Smooth muscle cell (in vitro differentiated cells): ENCODE measurements around the gene S100PBP. TPM values are rescaled to one million over a fixed set of nuclear protein-coding genes. Genes with fewer than 3 reads are reported as not detected.

Source experiments
- DNase-seq: peaks from one replicate; lab custom pipeline; 2025; ENCODE audit not compliant: unreplicated experiment; lab: John Stamatoyannopoulos, UW
- H2AFZ ChIP-seq: fragments of 200-600 bp; sonication (generic); 2 replicates; pipeline ENCODE4 v1.6.0; 2016; ENCODE audit warnings: antibody characterized with exemption, low read depth, mild to moderate bottlenecking
- H3F3A ChIP-seq: fragments of 200-600 bp; sonication (generic); 2 replicates; pipeline ENCODE4 v1.6.0; 2017; ENCODE audit warnings: antibody characterized with exemption, low read depth
- H3K27ac ChIP-seq: fragments of 200-600 bp; sonication (generic); 2 replicates; pipeline ENCODE4 v1.5.1; 2016; ENCODE audit warnings: low read depth, mild to moderate bottlenecking
- H3K27me3 ChIP-seq: fragments of 200-600 bp; sonication (generic); 2 replicates; pipeline ENCODE4 v1.6.1; 2016; ENCODE audit warnings: low read depth, mild to moderate bottlenecking
- H3K36me3 ChIP-seq: fragments of 200-600 bp; sonication (generic); 2 replicates; pipeline ENCODE4 v1.5.1; 2016; ENCODE audit warnings: low read depth
- H3K4me1 ChIP-seq: fragments of 200-600 bp; sonication (generic); 2 replicates; pipeline ENCODE4 v1.5.1; 2016; ENCODE audit warnings: low read depth
- H3K4me2 ChIP-seq: fragments of 200-600 bp; sonication (generic); 2 replicates; pipeline ENCODE4 v1.6.0; 2016; ENCODE audit warnings: mild to moderate bottlenecking
- H3K4me3 ChIP-seq: fragments of 200-600 bp; sonication (generic); 2 replicates; pipeline ENCODE4 v1.5.1; 2016; ENCODE audit warnings: mild to moderate bottlenecking
- H3K79me2 ChIP-seq: fragments of 200-600 bp; sonication (generic); 2 replicates; pipeline ENCODE4 v1.6.0; 2016; ENCODE audit warnings: low read depth, mild to moderate bottlenecking
- H3K9ac ChIP-seq: fragments of 200-600 bp; sonication (generic); 2 replicates; pipeline ENCODE4 v1.6.0; 2016; ENCODE audit warnings: low read depth
- H3K9me3 ChIP-seq: fragments of 200-600 bp; sonication (generic); replicated peaks from 2 replicates; pipeline ENCODE4 v1.5.1; 2016; ENCODE audit warnings: low read depth
- H4K20me1 ChIP-seq: fragments of 200-600 bp; sonication (generic); 2 replicates; pipeline ENCODE4 v1.6.0; 2016; ENCODE audit warnings: low read depth
- CTCF ChIP-seq: fragments of 200-600 bp; sonication (generic); IDR thresholded peaks from 2 replicates; pipeline ENCODE4 v1.5.1; 2017; ENCODE audit warnings: borderline replicate concordance, mild to moderate bottlenecking, antibody characterized with exemption; ENCODE audit not compliant: insufficient read depth, poor library complexity, severe bottlenecking
- WGBS: methylation state at CpG from one replicate; pipeline ENCODE4 v1.1.7; 2016; ENCODE audit warnings: low lambda C conversion rate; 5-methylcytosine and 5-hydroxymethylcytosine counted together
- polyA plus RNA-seq: library from polyadenylated mRNA; unstranded; fragments of >200 nt; fragmentation: Nextera tagmentation; extraction: Ambion mirVana; gene quantifications from 2 replicates; pipeline ENCODE4 v1.2.1, GENCODE V29; 2016
- total RNA-seq: library from RNA; depleted of rRNA; stranded (reverse); fragments of >200 nt; gene quantifications from 2 replicates; pipeline ENCODE4 v1.2.3, GENCODE V29; 2014

Gene S100PBP
- total and polyA plus RNA-seq, 2 experiments from 2014 or later, result 22.1 to 39.1 TPM

GRCh38 chr1:32848354-32849063, 31.1 kb downstream of the S100PBP start:
- no peaks in the 10 kb centered on the region for H3K79me2 ChIP-seq
- DNase-seq, result no peak
- H3K4me1 ChIP-seq, result no peaks in the 10 kb centered on the region
- no peaks in the 10 kb centered on the region for H4K20me1 ChIP-seq
- no peaks in the 10 kb centered on the region for H3K27me3 ChIP-seq
- peaks cover 3% of the 10 kb centered on the region for H3K36me3 ChIP-seq
- H3K4me2 ChIP-seq, result no peak overlapping the region
- no peaks in the 10 kb centered on the region for H3K9me3 ChIP-seq
- no peak for TF ChIP-seq CTCF
- WGBS, result 46% methylated on average over 2 of the region's 2 CpGs
- H3K27ac ChIP-seq, result no peak overlapping the region
- H2AFZ ChIP-seq, result no peak overlapping the region
- no peak overlapping the region for H3K9ac ChIP-seq
- no peaks in the 10 kb centered on the region for H3F3A ChIP-seq
- no peak overlapping the region for H3K4me3 ChIP-seq

GRCh38 chr1:32855861-32856617, 38.6 kb downstream of the S100PBP start:
- Histone ChIP-seq H3K27ac (no peak overlapping the region), H3K36me3 (peaks cover 4% of the 10 kb centered on the region), H3K9me3 (no peaks in the 10 kb centered on the region), H3F3A (no peaks in the 10 kb centered on the region), H2AFZ (no peak overlapping the region), H3K4me2 (no peak overlapping the region), H3K9ac (no peak overlapping the region), H3K4me1 (no peaks in the 10 kb centered on the region), H3K4me3 (no peak overlapping the region), H3K79me2 (no peaks in the 10 kb centered on the region), H3K27me3 (no peaks in the 10 kb centered on the region), H4K20me1 (peaks cover 6% of the 10 kb centered on the region)
- 97% methylated on average over 13 of the region's 13 CpGs for WGBS
- DNase-seq, result no peak
- TF ChIP-seq CTCF, result no peak

- no peaks in the 10 kb centered on the region for H3K27me3 ChIP-seq
- no peak overlapping the region for H3K4me2 ChIP-seq
- TF ChIP-seq CTCF, result no peak
- H2AFZ ChIP-seq, result no peak overlapping the region
- peaks cover 4% of the 10 kb centered on the region for H3K36me3 ChIP-seq
- WGBS, result 99% methylated on average over 2 of the region's 2 CpGs
- H3K4me3 ChIP-seq, result no peak overlapping the region
- H3K27ac ChIP-seq, result no peak overlapping the region
- no peaks in the 10 kb centered on the region for H3K4me1 ChIP-seq
- DNase-seq, result no peak
- H3K79me2 ChIP-seq, result no peaks in the 10 kb centered on the region
- H3K9me3 ChIP-seq, result no peaks in the 10 kb centered on the region
- peaks cover 6% of the 10 kb centered on the region for H4K20me1 ChIP-seq
- no peaks in the 10 kb centered on the region for H3F3A ChIP-seq
- no peak overlapping the region for H3K9ac ChIP-seq
Measured at GRCh38 chr1:32858136-32858535, 40.7 kb downstream of the S100PBP start.
